H9 (cell line): Measurements from ENCODE around the gene YES1. TPM values are rescaled to one million over a fixed set of nuclear protein-coding genes. Genes with fewer than 3 reads are reported as not detected.

Source experiments
- DNase-seq: peaks from one replicate; pipeline ENCODE4 v3.0.0-alpha.2; 2017
- H2AFZ ChIP-seq: one replicate; pipeline ENCODE4 v1.6.1; 2013; ENCODE audit warnings: mild to moderate bottlenecking, low read length, control low read depth, moderate library complexity
- H2AK5ac ChIP-seq: 2 replicates; pipeline ENCODE4 v1.6.1; 2013; ENCODE audit warnings: low read length, control low read depth, mixed read lengths; ENCODE audit not compliant: insufficient read length
- H2BK120ac ChIP-seq: one replicate; pipeline ENCODE4 v1.6.1; 2013; ENCODE audit warnings: low read depth, mild to moderate bottlenecking, low read length, control low read depth, inconsistent platforms; ENCODE audit not compliant: poor library complexity, severe bottlenecking
- H2BK12ac ChIP-seq: 2 replicates; pipeline ENCODE4 v1.6.1; 2013; ENCODE audit warnings: low read length, control low read depth, mixed read lengths, low read depth; ENCODE audit not compliant: insufficient read length
- H2BK15ac ChIP-seq: 2 replicates; pipeline ENCODE4 v1.6.1; 2013; ENCODE audit warnings: low read depth, low read length, control low read depth
- H2BK20ac ChIP-seq: one replicate; pipeline ENCODE4 v1.6.1; 2013; ENCODE audit warnings: low read depth, mild to moderate bottlenecking, low read length, control low read depth, inconsistent platforms; ENCODE audit not compliant: poor library complexity, severe bottlenecking
- H2BK5ac ChIP-seq: 2 replicates; pipeline ENCODE4 v1.6.1; 2013; ENCODE audit warnings: low read length, control low read depth, mixed read lengths; ENCODE audit not compliant: insufficient read length
- H3K14ac ChIP-seq: 2 replicates; pipeline ENCODE4 v1.6.1; 2013; ENCODE audit warnings: low read length, control low read depth; ENCODE audit not compliant: insufficient read depth
- H3K18ac ChIP-seq: 2 replicates; pipeline ENCODE4 v1.6.1; 2013; ENCODE audit warnings: low read depth, mild to moderate bottlenecking, mixed read lengths, low read length, control low read depth; ENCODE audit not compliant: insufficient read length
- H3K23ac ChIP-seq: 2 replicates; pipeline ENCODE4 v1.6.1; 2013; ENCODE audit warnings: low read length, control low read depth, mixed read lengths, low read depth; ENCODE audit not compliant: insufficient read length
- H3K23me2 ChIP-seq: 2 replicates; pipeline ENCODE4 v1.6.1; 2013; ENCODE audit warnings: low read depth, mild to moderate bottlenecking, mixed read lengths, low read length, control low read depth; ENCODE audit not compliant: insufficient read length, poor library complexity, severe bottlenecking
- H3K27ac ChIP-seq: 2 replicates; pipeline ENCODE4 v1.5.1; 2013; ENCODE audit warnings: low read length, control low read depth, mixed read lengths, low read depth; ENCODE audit not compliant: insufficient read length
- H3K27me3 ChIP-seq: 2 replicates; pipeline ENCODE4 v1.6.1; 2013; ENCODE audit warnings: low read length, control low read depth, inconsistent platforms; ENCODE audit not compliant: insufficient read depth
- H3K4ac ChIP-seq: 2 replicates; pipeline ENCODE4 v1.6.1; 2013; ENCODE audit warnings: low read depth, mild to moderate bottlenecking, control low read depth, inconsistent platforms, low read length, moderate library complexity
- H3K4me1 ChIP-seq: 2 replicates; pipeline ENCODE4 v1.6.1; 2013; ENCODE audit warnings: low read length, control low read depth, inconsistent platforms; ENCODE audit not compliant: insufficient read depth
- H3K4me2 ChIP-seq: 2 replicates; pipeline ENCODE4 v1.6.1; 2013; ENCODE audit warnings: low read length, control low read depth, mixed read lengths; ENCODE audit not compliant: insufficient read length, insufficient read depth
- H3K56ac ChIP-seq: 2 replicates; pipeline ENCODE4 v1.6.1; 2013; ENCODE audit warnings: low read depth, mild to moderate bottlenecking, mixed read lengths, low read length, control low read depth; ENCODE audit not compliant: insufficient read length
- H3K79me1 ChIP-seq: 2 replicates; pipeline ENCODE4 v1.6.1; 2013; ENCODE audit warnings: low read depth, mild to moderate bottlenecking, moderate library complexity, low read length, control low read depth, inconsistent platforms; ENCODE audit not compliant: insufficient read depth, poor library complexity, severe bottlenecking
- H3K79me2 ChIP-seq: 2 replicates; pipeline ENCODE4 v1.6.1; 2013; ENCODE audit warnings: low read length, control low read depth, inconsistent platforms; ENCODE audit not compliant: insufficient read depth
- H3K9ac ChIP-seq: 2 replicates; pipeline ENCODE4 v1.6.1; 2013; ENCODE audit warnings: low read length, control low read depth, mixed read lengths; ENCODE audit not compliant: insufficient read length; ENCODE audit errors: extremely low read depth
- H3K9me3 ChIP-seq: one replicate; pipeline ENCODE4 v1.6.1; 2013; ENCODE audit warnings: low read depth, low read length, inconsistent platforms; ENCODE audit not compliant: control insufficient read depth
- H3T11ph ChIP-seq: one replicate; pipeline ENCODE4 v1.6.1; 2013; ENCODE audit warnings: mild to moderate bottlenecking, low read length, control low read depth, inconsistent platforms
- H4K20me1 ChIP-seq: one replicate; pipeline ENCODE4 v1.6.1; 2013; ENCODE audit not compliant: control insufficient read depth, insufficient read length, insufficient read depth
- H4K5ac ChIP-seq: 2 replicates; pipeline ENCODE4 v1.6.1; 2013; ENCODE audit warnings: low read depth, mild to moderate bottlenecking, mixed read lengths, low read length, control low read depth; ENCODE audit not compliant: insufficient read length
- H4K8ac ChIP-seq: replicated peaks from 2 replicates; pipeline ENCODE4 v1.6.1; 2013; ENCODE audit warnings: low read length, control low read depth, mixed read lengths, low read depth; ENCODE audit not compliant: insufficient read length
- H4K91ac ChIP-seq: 2 replicates; pipeline ENCODE4 v1.6.1; 2013; ENCODE audit warnings: low read depth, mild to moderate bottlenecking, moderate library complexity, mixed read lengths, low read length, control low read depth; ENCODE audit not compliant: insufficient read length
- H3K27ac Mint-ChIP-seq, 3 experiments: 2 replicates in 2 of 3; 3 replicates in 1 of 3; pipeline ENCODE4 v1.8.0; 2020 to 2021; ENCODE audit warnings: mixed read lengths in 3 of 3, mild to moderate bottlenecking in 1 of 3, moderate library complexity in 1 of 3
- H3K27me3 Mint-ChIP-seq: 2 replicates; pipeline ENCODE4 v1.8.0; 2021; ENCODE audit warnings: low read depth, mild to moderate bottlenecking, moderate library complexity, mixed read lengths
- H3K36me3 Mint-ChIP-seq, 3 experiments: 2 replicates in 2 of 3; 3 replicates in 1 of 3; pipeline ENCODE4 v1.8.0; 2020 to 2021; ENCODE audit warnings: low read depth in 3 of 3, mixed read lengths in 3 of 3; ENCODE audit not compliant: insufficient read depth in 1 of 3
- H3K4me1 Mint-ChIP-seq, 2 experiments: 2 replicates each; pipeline ENCODE4 v1.8.0; 2020; ENCODE audit warnings: mixed read lengths in 2 of 2
- H3K4me3 Mint-ChIP-seq, 2 experiments: 2 replicates in 1 of 2; 3 replicates in 1 of 2; pipeline ENCODE4 v1.8.0; 2020 to 2021; ENCODE audit warnings: mild to moderate bottlenecking in 2 of 2, mixed read lengths in 2 of 2, moderate library complexity in 1 of 2
- H3K9me3 Mint-ChIP-seq, 2 experiments: 2 replicates in 1 of 2; 3 replicates in 1 of 2; pipeline ENCODE4 v1.8.0; 2020; ENCODE audit warnings: mild to moderate bottlenecking in 2 of 2, mixed read lengths in 2 of 2, moderate library complexity in 1 of 2
- WGBS: extraction: QIAGEN DNeasy Blood & Tissue Kit; methylation state at CpG from one replicate; pipeline ENCODE4 v1.1.7; 2013; ENCODE audit warnings: missing lambda C conversion rate, low lambda C conversion rate, mixed read lengths; ENCODE audit not compliant: insufficient read length; ENCODE audit errors: extremely low coverage; 5-methylcytosine and 5-hydroxymethylcytosine counted together
- total RNA-seq: library from RNA; stranded (reverse); gene quantifications from 2 replicates; pipeline ENCODE4 v1.2.1, GENCODE V29; 2021
- TF ChIP-seq, protein P1 (sequence below): fragments of 200-600 bp; sonication (generic); conservative IDR thresholded peaks from 3 replicates; pipeline ENCODE4 v1.8.0; 2021; ENCODE audit warnings: antibody characterized with exemption, mild to moderate bottlenecking

YES1 gene
- total RNA-seq, 1 experiment from 2014 or later = 86.9 TPM

DNA sequence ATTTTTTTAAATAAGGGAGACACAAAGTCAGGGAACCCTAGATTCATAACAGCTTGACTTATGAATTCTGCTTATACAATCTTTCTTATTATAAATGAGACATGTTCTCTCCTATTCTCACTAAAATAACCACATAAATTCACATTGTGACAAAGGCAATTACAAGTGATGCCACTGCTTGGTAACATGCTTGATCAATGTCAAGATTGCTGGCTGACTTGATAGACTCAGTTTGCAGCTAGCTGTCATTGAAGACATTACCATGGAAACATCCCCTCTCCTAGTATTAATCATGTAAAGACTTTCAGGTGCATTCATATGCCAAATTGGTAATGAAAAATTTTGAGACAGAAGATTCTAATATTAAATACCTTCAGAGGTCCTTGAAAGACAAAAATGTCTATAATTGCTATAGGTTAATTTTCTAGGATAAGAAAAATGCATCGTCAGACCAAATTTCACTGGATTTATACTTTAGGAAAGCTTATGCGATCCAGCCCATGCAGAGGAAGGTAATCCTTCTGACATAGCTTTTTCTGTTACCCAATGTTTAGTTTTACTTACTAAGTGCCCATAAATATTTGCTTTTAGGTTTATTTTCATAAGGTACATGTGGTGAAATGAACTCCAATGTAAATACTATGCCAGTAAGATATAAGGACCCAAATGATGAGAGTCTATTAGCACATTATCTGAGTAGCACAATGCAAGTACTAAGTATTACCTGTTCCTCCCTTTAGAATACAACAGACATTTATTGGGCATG lies 67.0 kb downstream of the YES1 start:
- Histone ChIP-seq H3K27ac (no peak overlapping the region), H2BK12ac (no peak overlapping the region), H4K20me1 (no peaks in the 10 kb centered on the region), H2BK15ac (no peak overlapping the region), H3K9me3 (no peaks in the 10 kb centered on the region), H3K4ac (no peak overlapping the region), H2BK20ac (no peak overlapping the region), H3K79me2 (no peaks in the 10 kb centered on the region), H2BK120ac (no peak overlapping the region), H3K56ac (no peak overlapping the region), H3K23ac (no peak overlapping the region), H4K91ac (no peak overlapping the region), H3K18ac (no peak overlapping the region), H3K23me2 (no peaks in the 10 kb centered on the region), H4K5ac (no peak overlapping the region), H3T11ph (no peak overlapping the region), H3K14ac (no peak overlapping the region), H2AK5ac (no peak overlapping the region), H4K8ac (no peak overlapping the region), H3K27me3 (no peaks in the 10 kb centered on the region), H2AFZ (no peak overlapping the region), H2BK5ac (no peak overlapping the region), H3K79me1 (peaks cover 3% of the 10 kb centered on the region), H3K9ac (no peak overlapping the region), H3K4me2 (no peak overlapping the region), H3K4me1 (no peaks in the 10 kb centered on the region)
- no peak for DNase-seq
- TF ChIP-seq, protein P1, sequence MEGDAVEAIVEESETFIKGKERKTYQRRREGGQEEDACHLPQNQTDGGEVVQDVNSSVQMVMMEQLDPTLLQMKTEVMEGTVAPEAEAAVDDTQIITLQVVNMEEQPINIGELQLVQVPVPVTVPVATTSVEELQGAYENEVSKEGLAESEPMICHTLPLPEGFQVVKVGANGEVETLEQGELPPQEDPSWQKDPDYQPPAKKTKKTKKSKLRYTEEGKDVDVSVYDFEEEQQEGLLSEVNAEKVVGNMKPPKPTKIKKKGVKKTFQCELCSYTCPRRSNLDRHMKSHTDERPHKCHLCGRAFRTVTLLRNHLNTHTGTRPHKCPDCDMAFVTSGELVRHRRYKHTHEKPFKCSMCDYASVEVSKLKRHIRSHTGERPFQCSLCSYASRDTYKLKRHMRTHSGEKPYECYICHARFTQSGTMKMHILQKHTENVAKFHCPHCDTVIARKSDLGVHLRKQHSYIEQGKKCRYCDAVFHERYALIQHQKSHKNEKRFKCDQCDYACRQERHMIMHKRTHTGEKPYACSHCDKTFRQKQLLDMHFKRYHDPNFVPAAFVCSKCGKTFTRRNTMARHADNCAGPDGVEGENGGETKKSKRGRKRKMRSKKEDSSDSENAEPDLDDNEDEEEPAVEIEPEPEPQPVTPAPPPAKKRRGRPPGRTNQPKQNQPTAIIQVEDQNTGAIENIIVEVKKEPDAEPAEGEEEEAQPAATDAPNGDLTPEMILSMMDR = no peak
- WGBS = no CpG with 5 or more reads among the region's 2 CpGs
- Mint-ChIP-seq H3K36me3 (peaks cover 11 to 48% (median 42%) of the 10 kb centered on the region in 3 experiments; a peak in 6 of 7 replicates), H3K4me1 (no peaks in the 10 kb centered on the region), H3K27ac (no peak overlapping the region), H3K4me3 (no peak overlapping the region), H3K9me3 (no peaks in the 10 kb centered on the region), H3K27me3 (no peaks in the 10 kb centered on the region)
